Measurements from ENCODE around the gene RHOU. TPM values are rescaled to one million over a fixed set of nuclear protein-coding genes. Genes with fewer than 3 reads are reported as not detected.

The RHOU gene
- total RNA-seq, 4 donors from 2014 or later = 13.1 to 41.2 (median 26.6) TPM

GRCh38 chr1:228793032-228793431 is 57.8 kb downstream of the RHOU start:
- H3K36me3 ChIP-seq = no peaks in the 10 kb centered on the region
- no peaks in the 10 kb centered on the region for H3K27me3 ChIP-seq
- DNase-seq = no peak
- H3K27ac ChIP-seq = no peak overlapping the region
- no peaks in the 10 kb centered on the region for H3K9me3 ChIP-seq
- intact Hi-C loops (cut with DNase I; ENCODE audit: low total_unique reads) = no loop called here
- H3K4me3 ChIP-seq = no peak overlapping the region
- H3K4me1 ChIP-seq = peaks cover 0 to 2% of the 10 kb centered on the region in 2 donors
- TF ChIP-seq POLR2A (IDR thresholded peaks at IDR 0.05) (no peak), CTCF (IDR thresholded peaks at IDR 0.05) (no peak)

- no peak overlapping the region for H3K27ac ChIP-seq
- H3K4me3 ChIP-seq = no peak overlapping the region
- no peak for TF ChIP-seq POLR2A (IDR thresholded peaks at IDR 0.05)
- TF ChIP-seq CTCF (IDR thresholded peaks at IDR 0.05) = no peak
- H3K4me1 ChIP-seq = peaks cover 0 to 7% of the 10 kb centered on the region in 2 donors
- DNase-seq = no peak
- no peaks in the 10 kb centered on the region for H3K27me3 ChIP-seq
- no peaks in the 10 kb centered on the region for H3K36me3 ChIP-seq
- H3K9me3 ChIP-seq = no peaks in the 10 kb centered on the region
- intact Hi-C loops (cut with DNase I; ENCODE audit: low total_unique reads) = no loop called here
Observed at GRCh38 chr1:228794173-228794572, 58.9 kb downstream of the RHOU start.

GRCh38 chr1:228794810-228795209 is 59.5 kb downstream of the RHOU start:
- Histone ChIP-seq H3K27ac (no peak overlapping the region), H3K9me3 (no peaks in the 10 kb centered on the region), H3K27me3 (no peaks in the 10 kb centered on the region), H3K4me3 (no peak overlapping the region), H3K36me3 (no peaks in the 10 kb centered on the region), H3K4me1 (peaks cover 0 to 7% of the 10 kb centered on the region in 2 donors)
- no peak for TF ChIP-seq CTCF (IDR thresholded peaks at IDR 0.05)
- TF ChIP-seq POLR2A (IDR thresholded peaks at IDR 0.05) = no peak
- intact Hi-C loops (cut with DNase I; ENCODE audit: low total_unique reads) = no loop called here
- DNase-seq = no peak

- Histone ChIP-seq H3K9me3 (no peaks in the 10 kb centered on the region), H3K4me3 (no peak overlapping the region), H3K27me3 (no peaks in the 10 kb centered on the region), H3K36me3 (no peaks in the 10 kb centered on the region), H3K4me1 (peaks cover 0 to 7% of the 10 kb centered on the region in 2 donors), H3K27ac (no peak overlapping the region)
- TF ChIP-seq CTCF (IDR thresholded peaks at IDR 0.05) (no peak), POLR2A (IDR thresholded peaks at IDR 0.05) (no peak)
- peak; percentile 36 to 39 for DNase-seq
- intact Hi-C loops (cut with DNase I; ENCODE audit: low total_unique reads) = no loop called here
Observed at GRCh38 chr1:228795596-228795995, 60.3 kb downstream of the RHOU start.

Other genes starting within 250 kb of the RHOU start
- 10 to 100 TPM; 13.2 to 84.1 (median 27.7) TPM for gene RNF187, start 248.1 kb upstream of the RHOU start, total RNA-seq